ENCODE measurements around the gene PRICKLE2.

Gene PRICKLE2

DNA sequence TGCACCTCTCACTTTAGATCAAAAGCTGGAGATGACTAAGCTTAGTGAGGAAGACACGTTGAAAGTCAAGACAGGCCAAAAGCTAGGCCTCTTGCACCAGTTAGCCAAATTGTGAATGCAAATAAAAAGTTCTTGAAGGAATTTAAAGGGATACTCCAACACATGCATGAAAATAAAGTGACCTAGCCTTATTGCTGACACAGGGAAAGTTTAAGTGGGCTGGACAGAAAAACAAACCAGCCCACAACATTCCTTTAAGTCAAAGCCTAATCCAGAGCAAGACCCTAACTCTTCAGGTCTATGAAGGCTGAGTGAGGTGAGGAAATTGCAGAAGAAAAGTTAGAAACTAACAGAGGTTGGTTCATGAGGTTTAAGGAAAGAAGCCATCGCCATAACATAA, 101.3 kb downstream of the PRICKLE2 start:
- no peak overlapping the region for H3K9ac ChIP-seq (ENCODE audit: low read depth, low read length)
- H3K9me3 ChIP-seq (ENCODE audit: insufficient read depth, low read depth, low read length), result no peaks in the 10 kb centered on the region
- H3K27me3 ChIP-seq (ENCODE audit: insufficient read depth, low read length), result no peaks in the 10 kb centered on the region
- no peaks in the 10 kb centered on the region; the same call in 1 of the 2 replicates for H3K36me3 ChIP-seq (ENCODE audit: insufficient read depth, low read length)
- H3K27ac ChIP-seq (ENCODE audit: low read depth, low read length), result no peak overlapping the region
- WGBS, result 92% methylated on average over 2 of the region's 2 CpGs
- H3K4me1 ChIP-seq (ENCODE audit: insufficient read depth, low read length), result no peaks in the 10 kb centered on the region
- no peak overlapping the region for H3K4me3 ChIP-seq (ENCODE audit: low read length)

DNA sequence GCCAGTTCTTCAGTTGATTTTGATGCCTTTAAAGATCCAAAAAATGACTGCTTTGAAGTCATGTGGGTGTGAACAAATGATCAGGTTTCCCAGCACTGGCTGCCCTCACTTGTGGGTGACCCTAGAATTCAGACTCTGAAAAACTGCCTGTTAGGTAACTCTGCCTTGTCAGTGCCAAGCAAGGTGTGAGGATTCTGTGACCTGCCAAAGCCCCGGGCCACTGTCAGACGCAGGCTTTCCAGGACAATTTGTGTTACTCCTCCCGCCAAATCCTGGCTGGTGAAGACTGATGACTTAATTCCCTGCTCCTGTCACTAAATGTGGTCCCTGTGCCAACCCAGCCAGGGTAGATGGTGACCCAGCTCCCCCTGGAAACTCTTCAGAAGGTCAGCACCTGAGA, 102.8 kb downstream of the PRICKLE2 start:
- whole genome bisulfite sequencing, result 94% methylated on average over 3 of the region's 3 CpGs
- Histone ChIP-seq H3K9me3 (ENCODE audit: insufficient read depth, low read depth, low read length) (no peaks in the 10 kb centered on the region), H3K9ac (ENCODE audit: low read depth, low read length) (no peak overlapping the region), H3K4me1 (ENCODE audit: insufficient read depth, low read length) (no peaks in the 10 kb centered on the region), H3K4me3 (ENCODE audit: low read length) (no peak overlapping the region), H3K36me3 (ENCODE audit: insufficient read depth, low read length) (no peaks in the 10 kb centered on the region; the same call in 1 of the 2 replicates), H3K27ac (ENCODE audit: low read depth, low read length) (no peak overlapping the region), H3K27me3 (ENCODE audit: insufficient read depth, low read length) (no peaks in the 10 kb centered on the region)

DNA sequence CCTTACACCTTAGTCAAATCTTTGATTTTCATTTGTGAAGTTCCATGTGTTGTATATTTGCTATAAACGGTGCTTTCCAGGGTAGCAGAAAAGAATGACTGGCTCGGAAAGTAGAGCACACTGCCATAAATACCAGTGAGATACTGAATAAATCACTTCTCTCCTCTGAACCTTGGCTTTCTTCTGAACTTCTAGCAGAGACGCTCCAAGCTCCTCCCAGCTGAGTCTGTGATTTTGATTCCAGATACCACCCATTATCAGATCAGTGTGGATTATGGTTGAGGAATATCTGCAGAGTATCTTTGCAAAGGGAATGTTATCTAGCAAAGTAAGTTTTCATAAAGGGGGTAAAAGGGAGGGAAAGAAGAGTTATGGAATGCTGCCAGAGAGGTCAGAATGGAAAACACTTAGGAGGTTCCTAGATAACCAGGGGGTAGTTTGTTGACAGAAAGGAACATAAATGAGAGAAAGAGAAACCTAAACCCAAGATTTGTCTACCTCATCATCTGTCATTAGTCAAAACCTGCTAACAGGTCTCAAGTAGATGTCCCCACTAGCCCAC, 103.4 kb downstream of the PRICKLE2 start:
- no peak overlapping the region for H3K27ac ChIP-seq (ENCODE audit: low read depth, low read length)
- no peaks in the 10 kb centered on the region for H3K9me3 ChIP-seq (ENCODE audit: insufficient read depth, low read depth, low read length)
- no peak overlapping the region for H3K4me3 ChIP-seq (ENCODE audit: low read length)
- H3K9ac ChIP-seq (ENCODE audit: low read depth, low read length), result no peak overlapping the region
- H3K4me1 ChIP-seq (ENCODE audit: insufficient read depth, low read length), result no peaks in the 10 kb centered on the region
- H3K36me3 ChIP-seq (ENCODE audit: insufficient read depth, low read length), result no peaks in the 10 kb centered on the region; the same call in 1 of the 2 replicates
- WGBS, result 59% methylated on average over 3 of the region's 3 CpGs
- no peaks in the 10 kb centered on the region for H3K27me3 ChIP-seq (ENCODE audit: insufficient read depth, low read length)

DNA sequence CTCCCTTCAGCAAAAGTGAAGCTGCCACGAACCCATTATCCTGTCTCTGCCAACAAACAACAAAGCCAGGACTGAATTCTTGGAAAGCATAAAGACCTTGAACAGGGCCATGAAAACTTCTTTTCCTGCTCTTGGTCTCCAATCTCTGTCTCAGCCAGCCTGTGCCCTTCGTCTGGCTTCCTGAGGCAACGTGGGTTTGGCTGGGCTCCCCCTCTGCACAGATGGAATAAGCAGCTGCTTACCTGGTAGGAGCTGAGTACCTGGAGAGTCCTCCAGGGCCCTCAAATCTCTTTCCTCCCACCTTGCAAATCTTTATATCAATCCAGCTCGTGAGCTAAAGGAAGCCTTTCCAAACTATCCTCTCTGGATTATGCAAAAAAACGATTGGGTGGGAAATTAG, 104.4 kb downstream of the PRICKLE2 start:
- Histone ChIP-seq H3K9ac (ENCODE audit: low read depth, low read length) (no peak overlapping the region), H3K9me3 (ENCODE audit: insufficient read depth, low read depth, low read length) (no peaks in the 10 kb centered on the region), H3K36me3 (ENCODE audit: insufficient read depth, low read length) (no peaks in the 10 kb centered on the region; the same call in 1 of the 2 replicates), H3K27ac (ENCODE audit: low read depth, low read length) (no peak overlapping the region), H3K4me1 (ENCODE audit: insufficient read depth, low read length) (no peaks in the 10 kb centered on the region), H3K27me3 (ENCODE audit: insufficient read depth, low read length) (no peaks in the 10 kb centered on the region), H3K4me3 (ENCODE audit: low read length) (no peak overlapping the region)
- 84% methylated on average over 5 of the region's 5 CpGs for WGBS

DNA sequence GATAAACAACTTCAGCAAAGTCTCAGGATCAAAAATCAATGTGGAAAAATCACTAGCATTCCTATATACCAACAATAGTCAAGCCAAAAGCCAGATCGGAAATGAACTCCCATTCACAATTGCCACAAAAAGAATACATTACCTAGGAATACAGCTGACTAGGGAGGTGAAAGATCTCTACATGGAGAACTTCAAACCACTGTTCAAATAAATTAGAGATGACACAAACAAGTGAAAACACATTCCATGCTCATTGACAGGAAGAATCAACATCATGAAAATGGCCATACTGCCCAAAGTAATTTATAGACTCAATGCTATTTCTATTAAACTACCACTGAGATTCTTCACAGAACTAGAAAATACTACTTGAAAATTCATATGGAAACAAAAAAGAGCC, 107.8 kb downstream of the PRICKLE2 start:
- no peak overlapping the region for H3K9ac ChIP-seq (ENCODE audit: low read depth, low read length)
- no peak overlapping the region for H3K4me3 ChIP-seq (ENCODE audit: low read length)
- H3K36me3 ChIP-seq (ENCODE audit: insufficient read depth, low read length), result no peaks in the 10 kb centered on the region; the same call in 1 of the 2 replicates
- H3K27ac ChIP-seq (ENCODE audit: low read depth, low read length), result no peak overlapping the region
- H3K27me3 ChIP-seq (ENCODE audit: insufficient read depth, low read length), result no peaks in the 10 kb centered on the region
- whole genome bisulfite sequencing, result 100% methylated on average over 1 of the region's 1 CpG
- H3K4me1 ChIP-seq (ENCODE audit: insufficient read depth, low read length), result no peaks in the 10 kb centered on the region
- H3K9me3 ChIP-seq (ENCODE audit: insufficient read depth, low read depth, low read length), result peaks cover 9% of the 10 kb centered on the region; the same call in 1 of the 2 replicates

DNA sequence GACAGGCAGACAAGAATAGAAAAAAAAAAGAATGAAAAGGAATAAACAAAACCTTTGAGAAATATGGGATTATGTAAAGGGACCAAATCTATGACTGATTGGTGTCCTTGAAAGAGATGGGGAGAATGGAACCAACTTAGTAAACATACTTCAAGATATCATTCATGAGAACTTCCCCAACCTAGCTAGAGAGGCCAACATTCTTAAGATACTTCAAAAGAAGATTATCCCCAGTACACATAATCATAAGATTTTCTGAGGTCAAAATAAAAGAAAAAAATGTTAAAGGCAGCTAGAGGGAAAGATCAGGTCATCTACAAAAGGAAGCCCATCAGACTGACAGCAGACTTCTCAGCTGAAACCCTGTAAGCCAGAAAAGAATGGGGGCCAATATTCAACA, 110.6 kb downstream of the PRICKLE2 start:
- no peaks in the 10 kb centered on the region for H3K27me3 ChIP-seq (ENCODE audit: insufficient read depth, low read length)
- no peaks in the 10 kb centered on the region; the same call in 1 of the 2 replicates for H3K36me3 ChIP-seq (ENCODE audit: insufficient read depth, low read length)
- no peak overlapping the region for H3K9ac ChIP-seq (ENCODE audit: low read depth, low read length)
- peaks cover 9% of the 10 kb centered on the region; the same call in 1 of the 2 replicates for H3K9me3 ChIP-seq (ENCODE audit: insufficient read depth, low read depth, low read length)
- peaks cover 8% of the 10 kb centered on the region for H3K4me1 ChIP-seq (ENCODE audit: insufficient read depth, low read length)
- no peak overlapping the region for H3K27ac ChIP-seq (ENCODE audit: low read depth, low read length)
- H3K4me3 ChIP-seq (ENCODE audit: low read length), result no peak overlapping the region

DNA sequence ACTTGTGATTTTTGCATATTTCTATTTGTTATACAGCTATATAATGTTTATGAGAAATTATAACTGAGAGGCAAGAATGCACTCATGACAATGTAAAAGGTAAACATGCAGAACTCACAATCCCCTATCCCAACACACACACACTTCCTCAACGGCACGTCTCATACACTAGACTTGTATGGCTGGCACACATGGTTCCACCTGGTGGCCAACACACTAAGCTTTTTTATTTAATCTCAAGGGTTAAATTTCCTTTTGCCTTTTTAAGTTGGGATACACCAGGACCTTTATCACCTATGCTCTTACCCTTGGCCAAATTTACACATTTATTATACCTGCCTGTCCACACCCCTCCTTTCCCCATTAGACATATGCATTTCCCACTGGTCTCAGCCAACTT, 113.4 kb downstream of the PRICKLE2 start:
- no peak overlapping the region for H3K9ac ChIP-seq (ENCODE audit: low read depth, low read length)
- H3K4me3 ChIP-seq (ENCODE audit: low read length), result no peak overlapping the region
- WGBS, result 66% methylated on average over 2 of the region's 2 CpGs
- peaks cover 9% of the 10 kb centered on the region; the same call in 1 of the 2 replicates for H3K9me3 ChIP-seq (ENCODE audit: insufficient read depth, low read depth, low read length)
- no peaks in the 10 kb centered on the region for H3K27me3 ChIP-seq (ENCODE audit: insufficient read depth, low read length)
- H3K36me3 ChIP-seq (ENCODE audit: insufficient read depth, low read length), result no peaks in the 10 kb centered on the region
- H3K4me1 ChIP-seq (ENCODE audit: insufficient read depth, low read length), result peaks cover 27% of the 10 kb centered on the region
- H3K27ac ChIP-seq (ENCODE audit: low read depth, low read length), result no peak overlapping the region

DNA sequence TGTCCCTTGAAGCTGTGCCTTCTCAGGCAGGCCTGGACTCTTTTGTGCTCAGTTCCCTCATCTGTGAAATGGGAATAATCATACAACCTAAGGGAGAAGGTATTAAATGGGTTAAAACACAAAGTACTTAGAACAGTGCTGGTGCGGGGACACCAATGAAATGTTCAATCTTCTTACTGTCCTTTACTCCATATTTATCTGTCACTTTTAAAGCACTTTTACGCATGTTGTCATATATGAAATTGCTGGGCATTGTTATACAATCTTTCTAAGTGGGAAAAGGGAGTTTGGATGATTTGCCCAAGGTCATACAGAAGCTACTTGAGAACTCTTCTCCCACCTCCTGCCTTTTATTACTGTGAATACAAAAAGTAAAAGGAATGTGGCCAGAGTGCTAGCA, 114.2 kb downstream of the PRICKLE2 start:
- WGBS, result 83% methylated on average over 1 of the region's 2 CpGs

DNA sequence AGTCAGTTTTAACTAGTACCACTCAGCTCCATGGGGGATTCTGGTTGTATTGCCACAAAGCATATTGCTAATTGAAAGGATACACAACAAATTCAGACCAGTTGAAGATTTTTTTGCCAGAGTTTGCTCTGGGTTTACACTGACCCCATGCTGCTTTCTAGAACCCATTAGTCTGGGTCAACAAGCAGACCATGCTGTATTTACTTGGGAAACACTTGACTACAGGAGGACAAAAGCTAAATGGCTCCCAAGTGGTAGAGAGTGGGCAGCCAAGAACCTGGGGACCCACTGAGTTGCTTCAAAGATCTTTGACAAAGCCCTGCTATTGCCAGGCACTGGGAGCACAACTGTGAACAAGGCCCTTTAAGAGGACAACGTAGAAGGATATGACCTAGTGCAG, 115.2 kb downstream of the PRICKLE2 start:
- Histone ChIP-seq H3K4me1 (ENCODE audit: insufficient read depth, low read length) (peaks cover 32% of the 10 kb centered on the region), H3K9me3 (ENCODE audit: insufficient read depth, low read depth, low read length) (peaks cover 8% of the 10 kb centered on the region; the same call in 1 of the 2 replicates), H3K36me3 (ENCODE audit: insufficient read depth, low read length) (no peaks in the 10 kb centered on the region), H3K4me3 (ENCODE audit: low read length) (no peak overlapping the region), H3K27me3 (ENCODE audit: insufficient read depth, low read length) (no peaks in the 10 kb centered on the region), H3K27ac (ENCODE audit: low read depth, low read length) (peak overlapping the region; percentile 73; the same call in 1 of the 2 replicates), H3K9ac (ENCODE audit: low read depth, low read length) (no peak overlapping the region)
- WGBS, result 47% methylated on average over 1 of the region's 1 CpG

More for the DNA sequence above, 114.2 kb downstream of the PRICKLE2 start:
- H3K9ac ChIP-seq (ENCODE audit: low read depth, low read length), result no peak overlapping the region
- peaks cover 9% of the 10 kb centered on the region; the same call in 1 of the 2 replicates for H3K9me3 ChIP-seq (ENCODE audit: insufficient read depth, low read depth, low read length)
- no peaks in the 10 kb centered on the region for H3K27me3 ChIP-seq (ENCODE audit: insufficient read depth, low read length)
- peaks cover 32% of the 10 kb centered on the region for H3K4me1 ChIP-seq (ENCODE audit: insufficient read depth, low read length)
- H3K27ac ChIP-seq (ENCODE audit: low read depth, low read length), result no peak overlapping the region
- no peak overlapping the region for H3K4me3 ChIP-seq (ENCODE audit: low read length)
- H3K36me3 ChIP-seq (ENCODE audit: insufficient read depth, low read length), result no peaks in the 10 kb centered on the region

DNA sequence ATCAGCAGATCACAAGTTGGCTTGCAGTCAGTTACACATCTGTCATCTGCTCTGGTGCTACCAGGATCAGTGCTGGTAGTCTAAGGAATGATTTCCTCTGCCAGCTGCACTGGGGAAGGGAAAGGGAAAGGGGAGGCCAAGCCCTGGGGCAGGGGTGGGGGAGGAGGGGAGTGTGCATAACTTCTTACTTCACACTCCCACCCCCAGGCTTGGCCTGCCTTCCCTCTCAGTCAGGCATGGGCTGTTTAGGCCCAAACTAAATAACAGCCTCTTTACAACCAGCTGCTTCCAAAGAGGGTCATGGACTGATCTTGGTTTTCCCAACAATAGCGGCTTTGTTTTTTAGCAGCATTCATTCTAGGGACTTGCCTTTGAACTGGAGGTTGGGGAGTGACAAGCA, 115.8 kb downstream of the PRICKLE2 start:
- H3K4me1 ChIP-seq (ENCODE audit: insufficient read depth, low read length), result peaks cover 32% of the 10 kb centered on the region
- H3K27ac ChIP-seq (ENCODE audit: low read depth, low read length), result peak overlapping the region; percentile 73
- H3K36me3 ChIP-seq (ENCODE audit: insufficient read depth, low read length), result no peaks in the 10 kb centered on the region
- 37% methylated on average over 1 of the region's 1 CpG for WGBS
- no peak overlapping the region for H3K9ac ChIP-seq (ENCODE audit: low read depth, low read length)
- no peaks in the 10 kb centered on the region for H3K27me3 ChIP-seq (ENCODE audit: insufficient read depth, low read length)
- no peak overlapping the region for H3K4me3 ChIP-seq (ENCODE audit: low read length)
- 0 out of 2 replicates have a peak, but pooled peaks cover 3% of the 10 kb centered on the region for H3K9me3 ChIP-seq (ENCODE audit: insufficient read depth, low read depth, low read length)

DNA sequence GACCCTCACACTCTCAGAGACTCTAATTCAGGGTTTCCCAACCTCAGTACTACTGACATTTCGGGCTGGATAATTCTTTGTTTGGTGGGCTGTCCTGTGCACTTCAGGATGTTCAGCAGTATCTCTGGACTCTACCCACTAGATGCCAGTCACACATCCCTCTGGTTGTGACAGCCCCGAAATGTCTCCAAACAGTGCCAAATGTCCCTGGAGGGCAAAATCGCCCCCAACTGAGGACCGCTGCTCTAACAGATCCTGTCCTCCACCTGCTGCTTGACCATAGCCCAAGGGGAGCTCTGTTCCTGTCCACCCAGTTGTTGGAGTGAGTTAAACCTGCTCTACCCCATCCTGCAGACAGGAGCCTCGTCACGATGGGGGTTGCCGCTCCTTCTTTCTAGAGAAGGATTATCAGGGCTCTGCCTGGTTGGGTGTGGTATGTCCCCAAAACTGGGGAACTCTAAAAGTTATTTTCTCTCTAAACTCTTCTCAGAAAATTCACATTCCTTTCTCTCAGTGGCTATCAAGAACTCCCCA, 116.4 kb downstream of the PRICKLE2 start:
- WGBS, result 93% methylated on average over 4 of the region's 7 CpGs
- no peaks in the 10 kb centered on the region for H3K9me3 ChIP-seq (ENCODE audit: insufficient read depth, low read depth, low read length)
- H3K27ac ChIP-seq (ENCODE audit: low read depth, low read length), result peak overlapping the region; percentile 73; the same call in 1 of the 2 replicates
- peaks cover 32% of the 10 kb centered on the region for H3K4me1 ChIP-seq (ENCODE audit: insufficient read depth, low read length)
- H3K36me3 ChIP-seq (ENCODE audit: insufficient read depth, low read length), result no peaks in the 10 kb centered on the region
- H3K9ac ChIP-seq (ENCODE audit: low read depth, low read length), result no peak overlapping the region
- H3K4me3 ChIP-seq (ENCODE audit: low read length), result no peak overlapping the region
- H3K27me3 ChIP-seq (ENCODE audit: insufficient read depth, low read length), result no peaks in the 10 kb centered on the region

Measured in HUES64 (cell line).